H1 (cell line): ENCODE measurements around the gene IGFBP3. TPM values are rescaled to one million over a fixed set of nuclear protein-coding genes. Genes with fewer than 3 reads are reported as not detected.

Experiments
- CTCF ChIA-PET: fragments of 300-600 bp; sonication (Branson Sonifier 250); formaldehyde crosslinking; loops from one replicate; lab custom pipeline; 2021; ENCODE audit not compliant: partially characterized antibody; lab: Charles Lee
- POLR2A ChIA-PET: fragments of 300-600 bp; sonication (Branson Sonifier 250); formaldehyde crosslinking; loops from one replicate; lab custom pipeline; 2021; ENCODE audit warnings: inconsistent platforms; ENCODE audit not compliant: partially characterized antibody; lab: Charles Lee
- DNase-seq, 2 experiments: peaks; one replicate each; pipeline versions ENCODE4 v3.0.0 to v3.0.0-alpha.2; 2010 to 2022; ENCODE audit warnings: low spot score in 2 of 2, low read depth in 1 of 2, mixed read lengths in 1 of 2
- FAIRE-seq: peaks from 2 replicates; lab custom pipeline; 2011; peaks lifted over from hg19 to GRCh38; lab: Jason Lieb, UNC
- H2AFZ ChIP-seq: 2 replicates; pipeline ENCODE4 v1.8.1; 2012; ENCODE audit warnings: low read length, inconsistent platforms
- H2AK5ac ChIP-seq: 2 replicates; pipeline ENCODE4 v1.6.1; 2013; ENCODE audit warnings: low read depth, low read length
- H2BK120ac ChIP-seq: replicated peaks from 2 replicates; pipeline ENCODE3; 2013; ENCODE audit warnings: low read depth, low read length, inconsistent platforms
- H2BK12ac ChIP-seq: 2 replicates; pipeline ENCODE4 v1.6.1; 2013; ENCODE audit warnings: low read depth, low read length
- H2BK15ac ChIP-seq: 2 replicates; pipeline ENCODE4 v1.6.1; 2013; ENCODE audit warnings: low read length
- H2BK20ac ChIP-seq: 2 replicates; pipeline ENCODE4 v1.6.1; 2013; ENCODE audit warnings: low read length
- H2BK5ac ChIP-seq: 2 replicates; pipeline ENCODE4 v1.6.1; 2013; ENCODE audit warnings: low read depth, low read length
- H3K14ac ChIP-seq: 2 replicates; pipeline ENCODE4 v1.6.1; 2013; ENCODE audit warnings: inconsistent platforms; ENCODE audit not compliant: insufficient read length
- H3K18ac ChIP-seq: 2 replicates; pipeline ENCODE4 v1.6.1; 2013; ENCODE audit warnings: low read length; ENCODE audit errors: extremely low read depth
- H3K23ac ChIP-seq: 2 replicates; pipeline ENCODE4 v1.6.1; 2013; ENCODE audit warnings: inconsistent platforms; ENCODE audit not compliant: insufficient read length
- H3K23me2 ChIP-seq: 2 replicates; pipeline ENCODE4 v1.6.1; 2013; ENCODE audit warnings: low read depth, low read length
- H3K27ac ChIP-seq: 2 replicates; pipeline ENCODE4 v1.6.1; 2011; ENCODE audit warnings: low read depth, low read length, inconsistent platforms
- H3K27me3 ChIP-seq, 4 experiments: replicated peaks in 1 of 4; 1 replicate in 1 of 4; 2 replicates in 3 of 4; pipeline versions ENCODE4 v1.6.1 to v1.8.1; 2011 to 2013; ENCODE audit warnings: low read length in 3 of 4, mild to moderate bottlenecking in 3 of 4, inconsistent platforms in 2 of 4, mixed read lengths in 2 of 4, moderate library complexity in 1 of 4; ENCODE audit not compliant: control insufficient read depth in 3 of 4, insufficient read depth in 3 of 4; ENCODE audit errors: extremely low read depth in 1 of 4
- H3K36me3 ChIP-seq, 4 experiments: 2 replicates each; pipeline versions ENCODE4 v1.6.1 to v1.8.1; 2011 to 2013; ENCODE audit warnings: mild to moderate bottlenecking in 4 of 4, low read length in 3 of 4, moderate library complexity in 2 of 4, control low read depth in 1 of 4, inconsistent platforms in 1 of 4; ENCODE audit not compliant: insufficient read depth in 4 of 4, control insufficient read depth in 2 of 4
- H3K4ac ChIP-seq: replicated peaks from 2 replicates; pipeline ENCODE3; 2013; ENCODE audit warnings: low read length, low read depth, mixed read lengths, inconsistent platforms; ENCODE audit not compliant: insufficient read length
- H3K4me1 ChIP-seq, 4 experiments: replicated peaks in 1 of 4; 1 replicate in 1 of 4; 2 replicates in 3 of 4; pipeline versions ENCODE4 v1.6.1 to v1.8.1; 2011 to 2013; ENCODE audit warnings: low read length in 3 of 4, inconsistent platforms in 2 of 4, mixed read lengths in 1 of 4; ENCODE audit not compliant: insufficient read depth in 4 of 4, control insufficient read depth in 3 of 4
- H3K4me2 ChIP-seq, 2 experiments: 2 replicates each; pipeline versions ENCODE4 v1.6.1 to v1.8.1; 2011 to 2013; ENCODE audit warnings: low read depth in 2 of 2, low read length in 2 of 2, control low read depth in 1 of 2, inconsistent platforms in 1 of 2, mild to moderate bottlenecking in 1 of 2; ENCODE audit not compliant: insufficient read depth in 1 of 2
- H3K4me3 ChIP-seq, 4 experiments: fragments of 200-600, 300-600 bp in 1 of 4; sonication (generic), shearing (Covaris generic), sonication (Bioruptor Twin) in 1 of 4; 2 replicates each; pipeline versions ENCODE4 v1.5.1 to v1.8.1; 2011 to 2016; ENCODE audit warnings: low read length in 4 of 4, low read depth in 3 of 4, control low read depth in 2 of 4, inconsistent platforms in 2 of 4, mild to moderate bottlenecking in 2 of 4, mixed read lengths in 1 of 4, moderate library complexity in 1 of 4; ENCODE audit not compliant: insufficient read depth in 2 of 4; ENCODE audit errors: extremely low read depth in 1 of 4
- H3K56ac ChIP-seq: replicated peaks from 2 replicates; pipeline ENCODE3; 2013; ENCODE audit warnings: low read depth, mild to moderate bottlenecking, mixed read lengths, low read length, inconsistent platforms; ENCODE audit not compliant: insufficient read length
- H3K79me1 ChIP-seq: 2 replicates; pipeline ENCODE4 v1.6.1; 2013; ENCODE audit warnings: low read depth, low read length, control low read depth
- H3K79me2 ChIP-seq, 2 experiments: 2 replicates each; pipeline versions ENCODE4 v1.6.1 to v1.8.1; 2012 to 2013; ENCODE audit warnings: low read length in 2 of 2, mild to moderate bottlenecking in 2 of 2, inconsistent platforms in 1 of 2; ENCODE audit not compliant: insufficient read depth in 2 of 2, control insufficient read depth in 1 of 2
- H3K9ac ChIP-seq, 4 experiments: replicated peaks in 1 of 4; 1 replicate in 1 of 4; 2 replicates in 3 of 4; pipeline versions ENCODE4 v1.6.1 to v1.8.1; 2011 to 2013; ENCODE audit warnings: low read depth in 3 of 4, low read length in 3 of 4, control low read depth in 2 of 4, mild to moderate bottlenecking in 2 of 4, moderate library complexity in 2 of 4, inconsistent platforms in 1 of 4; ENCODE audit errors: extremely low read depth in 1 of 4
- H3K9me3 ChIP-seq, 2 experiments: 2 replicates each; pipeline versions ENCODE4 v1.6.1 to v1.8.1; 2012 to 2013; ENCODE audit warnings: mild to moderate bottlenecking in 2 of 2, moderate library complexity in 2 of 2, control low read depth in 1 of 2, inconsistent platforms in 1 of 2, low read depth in 1 of 2, low read length in 1 of 2, mixed read lengths in 1 of 2; ENCODE audit not compliant: insufficient read depth in 2 of 2
- H4K20me1 ChIP-seq, 2 experiments: replicated peaks in 1 of 2; 2 replicates each; pipeline versions ENCODE3 to v1.8.1; 2011 to 2013; ENCODE audit warnings: inconsistent platforms in 2 of 2, low read length in 2 of 2, mild to moderate bottlenecking in 1 of 2; ENCODE audit not compliant: insufficient read depth in 2 of 2, control insufficient read depth in 1 of 2
- H4K5ac ChIP-seq: 2 replicates; pipeline ENCODE4 v1.6.1; 2013; ENCODE audit warnings: low read length, low read depth, mixed read lengths, inconsistent platforms; ENCODE audit not compliant: insufficient read length
- H4K8ac ChIP-seq: 2 replicates; pipeline ENCODE4 v1.8.0; 2013; ENCODE audit warnings: mild to moderate bottlenecking, moderate library complexity, low read length, inconsistent platforms; ENCODE audit not compliant: insufficient read depth; ENCODE audit errors: extremely low read depth
- H4K91ac ChIP-seq: replicated peaks from 2 replicates; pipeline ENCODE3; 2013; ENCODE audit warnings: low read length, mixed read lengths, inconsistent platforms; ENCODE audit not compliant: insufficient read length
- KDM4A ChIP-seq: IDR thresholded peaks from one replicate; pipeline ENCODE4 v1.7.1; 2012; ENCODE audit warnings: low read depth, mild to moderate bottlenecking, moderate library complexity, low read length, inconsistent platforms; ENCODE audit not compliant: severe bottlenecking
- WGBS, 2 experiments: shearing (Covaris generic) in 1 of 2; methylation state at CpG; one replicate each; pipeline versions ENCODE4 v1.1.6 to v1.1.7; 2013 to 2015; ENCODE audit warnings: low lambda C conversion rate in 2 of 2, mixed read lengths in 2 of 2, inconsistent platforms in 1 of 2, low coverage in 1 of 2, missing lambda C conversion rate in 1 of 2; ENCODE audit not compliant: insufficient replicate concordance in 2 of 2, insufficient coverage in 1 of 2, insufficient read length in 1 of 2; ENCODE audit errors: extremely low coverage in 1 of 2, missing lambda C conversion rate in 1 of 2; 5-methylcytosine and 5-hydroxymethylcytosine counted together
- polyA plus RNA-seq, 7 experiments: library from polyadenylated mRNA; depleted of rRNA in 3 of 7; stranded (reverse) in 5 of 7; unstranded in 2 of 7; fragments of >200 nt in 5 of 7; fragments of 200-250 nt in 2 of 7; gene quantifications; 1 replicate in 5 of 7; 2 replicates in 1 of 7; 4 replicates in 1 of 7; pipeline versions ENCODE4 v1.2.1 to v1.2.3, GENCODE V29; 2011 to 2013; ENCODE audit warnings: missing spikeins in 2 of 7, mixed read lengths in 2 of 7
- total RNA-seq: library from RNA; stranded (reverse); fragmentation: NEBNext Ultra II Directional; extraction: Animal tissue kit (Norgen Biotek cat#: 25700); gene quantifications from 2 replicates; pipeline ENCODE4 v1.2.1, GENCODE V29; 2021

Gene IGFBP3
- total and polyA plus RNA-seq, 2 of the 8 experiments (the other 6 are each of a cell fraction or from before 2014, with no cell fraction given) = 5.5 to 12.1 TPM

GRCh38 chr7:45890125-45890901 lies 30.8 kb downstream of the IGFBP3 start:
- Histone ChIP-seq H3K36me3 (no peaks in the 10 kb centered on the region), H4K91ac (no peak overlapping the region), H2BK120ac (no peak overlapping the region), H4K8ac (no peak overlapping the region), H3K9me3 (no peaks in the 10 kb centered on the region), H3K56ac (no peak overlapping the region), H3K27ac (no peak overlapping the region), H2BK5ac (no peak overlapping the region), H3K79me2 (no peaks in the 10 kb centered on the region), H3K4ac (no peak overlapping the region), H4K5ac (no peak overlapping the region), H2AFZ (no peak overlapping the region), H3K14ac (no peak overlapping the region), H3K23me2 (peaks cover 11% of the 10 kb centered on the region; the same call in 1 of the 2 replicates), H3K23ac (no peak overlapping the region), H3K4me3 (no peak overlapping the region), H2BK12ac (no peak overlapping the region), H4K20me1 (no peaks in the 10 kb centered on the region), H2BK20ac (no peak overlapping the region), H2BK15ac (no peak overlapping the region), H3K18ac (no peak overlapping the region), H2AK5ac (no peak overlapping the region), H3K9ac (no peak overlapping the region), H3K4me2 (no peak overlapping the region), H3K27me3 (peaks cover 23 to 42% (median 35%) of the 10 kb centered on the region in 4 experiments), H3K4me1 (peaks cover 2 to 15% (median 9%) of the 10 kb centered on the region in 4 experiments), H3K79me1 (no peaks in the 10 kb centered on the region)
- ChIA-PET CTCF (interaction anchor here (0.7 to 3.8 kb wide), 16 partner anchors 8 to 1291 kb away, joined by 3 to 22 read pairs (median 4); partner anchors contain the start of gene IGFBP3), POLR2A (interaction anchor here (1.2 kb wide), 1 partner anchor 12 kb away, joined by 3 read pairs; no protein-coding TSS in a partner anchor)
- FAIRE-seq (no peak), DNase-seq (no peak)
- 90% methylated on average over 8 of the region's 8 CpGs; no CpG with 5 or more reads in 1 of the 2 experiments for WGBS, 2 experiments
- TF ChIP-seq KDM4A = no peak
